GM12892 (cell line): ENCODE data around the gene SLC15A1.

Experiments used
- POLR2A ChIP-seq: IDR thresholded peaks from 2 replicates; pipeline ENCODE4 v1.6.1; 2011; ENCODE audit warnings: low read depth, low read length, control low read depth
- POLR2AphosphoS5 ChIP-seq: IDR thresholded peaks from 2 replicates; pipeline ENCODE4 v1.6.1; 2011; ENCODE audit warnings: low read depth, low read length, control low read depth
- TAF1 ChIP-seq: IDR thresholded peaks from 2 replicates; pipeline ENCODE4 v1.6.1; 2011; ENCODE audit warnings: low read depth, mild to moderate bottlenecking, control low read depth, low read length, borderline replicate concordance

- TF ChIP-seq POLR2A (no peak), TAF1 (no peak), POLR2AphosphoS5 (no peak)
Observed at GRCh38 chr13:98800078-98800477, 47.6 kb upstream of the SLC15A1 start.
